Astrocyte of the cerebellum (primary cell): ENCODE results near the gene REN.

Experiments
- DNase-seq: peaks from one replicate; pipeline ENCODE4 v3.0.0-alpha.2; 2011; ENCODE audit warnings: low read depth
- H3K4me3 ChIP-seq: 2 replicates; pipeline ENCODE4 v1.5.1; 2011; ENCODE audit warnings: mild to moderate bottlenecking, low read depth, low read length, moderate library complexity
- in situ Hi-C: cut with HindIII; loops from 2 replicates; pipeline ENCODE4 v1.10.0; 2017; ENCODE audit warnings: low sequenced_read_pairs
- TF ChIP-seq, protein P1 (sequence below): IDR thresholded peaks from 2 replicates; pipeline ENCODE4 v1.5.1; 2012; ENCODE audit warnings: low read length, low read depth, moderate library complexity, mild to moderate bottlenecking; ENCODE audit errors: missing control alignments

REN gene

DNA sequence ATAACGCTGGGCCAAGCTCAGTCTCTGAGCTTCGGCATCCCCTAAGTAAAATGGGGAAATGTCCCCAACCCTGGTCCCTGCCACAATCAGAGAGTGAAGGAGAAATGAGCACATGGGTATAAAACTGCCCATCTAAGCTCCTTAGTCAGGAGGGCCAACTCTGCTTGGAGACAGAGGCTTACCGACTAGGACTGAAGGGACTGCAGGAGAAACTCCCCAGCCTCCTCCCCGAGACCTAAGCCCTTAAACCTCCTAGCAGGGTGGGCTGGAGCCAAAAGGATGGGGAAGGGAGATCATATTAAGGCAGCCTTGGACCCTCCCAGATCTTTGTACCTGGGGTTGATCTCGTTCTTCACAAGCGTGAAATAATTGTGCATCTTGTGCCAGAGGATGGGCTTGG lies 19.8 kb downstream of the REN start:
- in situ Hi-C loops, result no loop called here
- no peak overlapping the region for H3K4me3 ChIP-seq
- TF ChIP-seq, protein P1, sequence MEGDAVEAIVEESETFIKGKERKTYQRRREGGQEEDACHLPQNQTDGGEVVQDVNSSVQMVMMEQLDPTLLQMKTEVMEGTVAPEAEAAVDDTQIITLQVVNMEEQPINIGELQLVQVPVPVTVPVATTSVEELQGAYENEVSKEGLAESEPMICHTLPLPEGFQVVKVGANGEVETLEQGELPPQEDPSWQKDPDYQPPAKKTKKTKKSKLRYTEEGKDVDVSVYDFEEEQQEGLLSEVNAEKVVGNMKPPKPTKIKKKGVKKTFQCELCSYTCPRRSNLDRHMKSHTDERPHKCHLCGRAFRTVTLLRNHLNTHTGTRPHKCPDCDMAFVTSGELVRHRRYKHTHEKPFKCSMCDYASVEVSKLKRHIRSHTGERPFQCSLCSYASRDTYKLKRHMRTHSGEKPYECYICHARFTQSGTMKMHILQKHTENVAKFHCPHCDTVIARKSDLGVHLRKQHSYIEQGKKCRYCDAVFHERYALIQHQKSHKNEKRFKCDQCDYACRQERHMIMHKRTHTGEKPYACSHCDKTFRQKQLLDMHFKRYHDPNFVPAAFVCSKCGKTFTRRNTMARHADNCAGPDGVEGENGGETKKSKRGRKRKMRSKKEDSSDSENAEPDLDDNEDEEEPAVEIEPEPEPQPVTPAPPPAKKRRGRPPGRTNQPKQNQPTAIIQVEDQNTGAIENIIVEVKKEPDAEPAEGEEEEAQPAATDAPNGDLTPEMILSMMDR, result no peak
- DNase-seq, result no peak

DNA sequence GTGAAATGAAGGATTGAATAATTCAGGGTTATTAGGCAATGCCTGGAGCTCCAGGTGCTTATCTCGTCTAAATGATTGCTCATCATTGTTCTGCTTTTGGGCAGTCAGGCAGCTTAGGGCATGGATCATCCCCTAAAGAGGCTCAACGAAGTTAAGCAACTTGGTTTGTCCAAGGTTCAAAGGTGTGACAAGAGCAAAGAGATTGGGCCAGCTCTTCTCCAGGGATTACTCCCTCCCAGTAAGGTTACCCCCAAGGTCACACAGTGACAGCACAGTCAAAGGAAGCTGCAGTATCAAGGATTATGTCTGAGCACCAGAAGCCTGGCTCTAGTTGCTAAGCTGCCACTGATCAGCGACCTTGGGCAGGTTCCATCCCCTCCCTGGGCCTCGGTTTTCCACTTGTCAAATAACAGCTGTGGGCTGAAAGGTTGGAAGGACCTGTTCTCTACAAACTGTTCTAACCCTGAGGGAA lies 21.1 kb downstream of the REN start:
- DNase-seq, result no peak
- in situ Hi-C loops, result no loop called here
- TF ChIP-seq, protein P1, result no peak

DNA sequence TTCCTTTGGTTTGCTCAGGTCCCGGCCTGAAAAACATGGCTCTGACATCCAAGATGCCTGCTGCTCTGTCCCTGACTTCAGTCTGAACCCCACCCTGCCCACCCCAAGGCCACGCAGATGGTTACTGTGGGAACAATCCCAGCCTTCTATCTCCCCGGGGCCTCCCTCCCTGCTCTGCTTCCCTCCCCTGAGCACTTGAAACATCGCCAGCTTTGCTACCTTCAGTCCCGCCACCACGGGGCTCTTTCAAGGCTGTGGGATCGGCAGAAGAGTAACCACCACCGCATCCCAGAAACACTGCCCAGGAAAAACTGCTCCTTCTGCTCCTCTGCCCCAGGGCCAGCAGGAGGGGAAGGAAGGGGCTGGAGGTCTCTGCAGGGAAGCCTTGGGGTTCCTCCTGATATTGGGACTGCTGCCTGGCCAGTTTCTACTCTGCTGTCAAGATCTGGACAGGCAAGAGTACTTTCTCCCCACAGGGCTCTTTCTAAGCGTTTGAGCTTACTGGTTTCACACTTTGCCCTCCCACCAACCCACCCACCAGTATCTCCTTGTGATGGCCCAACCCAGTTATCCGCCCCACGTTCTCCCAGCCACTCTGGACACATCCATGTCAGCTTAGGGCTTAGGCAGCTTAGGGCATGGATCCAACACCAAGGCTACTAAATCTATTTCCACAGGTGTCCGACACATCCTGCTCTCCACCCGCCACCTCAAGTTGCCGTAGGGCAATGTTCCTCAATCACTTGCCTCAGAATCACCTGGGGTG lies 22.7 kb downstream of the REN start:
- in situ Hi-C loops, result no loop called here

More for the DNA sequence above, 21.1 kb downstream of the REN start:
- H3K4me3 ChIP-seq, result no peak overlapping the region

DNA sequence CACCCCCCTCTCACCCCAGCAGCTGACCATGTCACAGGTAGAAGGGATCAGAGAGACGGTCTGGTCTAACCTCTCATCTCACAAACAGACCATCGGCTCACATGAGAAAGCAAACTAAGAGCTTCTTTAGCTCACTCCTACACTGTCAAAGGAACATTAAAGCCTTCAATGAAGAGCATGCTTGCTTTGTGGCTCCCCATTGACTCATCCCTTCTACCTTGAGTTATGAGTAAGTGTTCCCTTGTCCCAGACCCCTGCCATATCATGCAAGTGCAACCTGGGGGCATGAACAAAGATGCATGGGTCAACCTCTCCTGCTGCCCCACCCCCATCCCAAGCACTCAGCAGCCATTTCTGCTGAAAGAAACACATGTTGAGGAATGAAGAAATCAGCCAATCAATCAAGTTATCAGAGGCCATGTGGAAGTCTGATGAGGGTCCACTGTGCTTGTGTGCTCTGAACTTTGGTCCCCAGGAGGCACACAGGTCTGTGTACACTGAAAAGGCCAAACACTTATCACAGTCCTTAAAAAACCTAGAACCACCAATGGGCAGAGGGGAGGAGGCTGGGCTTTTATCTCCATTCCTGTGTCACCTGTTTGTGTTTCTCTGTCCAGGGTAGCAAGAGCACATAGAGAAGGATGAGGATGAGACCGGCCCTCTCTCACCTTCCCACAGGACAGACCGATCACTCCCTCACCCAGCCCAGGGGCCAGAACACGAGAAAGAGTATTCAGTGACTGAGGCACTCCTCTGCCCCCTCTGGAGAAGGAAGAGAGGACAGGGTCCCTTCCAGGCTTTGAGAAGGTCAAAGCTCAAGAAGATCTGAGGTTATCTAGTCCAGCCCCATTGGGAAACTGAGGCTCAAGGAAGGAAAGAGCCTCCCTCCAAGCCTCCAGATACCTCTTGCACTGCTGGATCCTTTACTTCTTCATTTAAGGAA lies 23.8 kb downstream of the REN start:
- H3K4me3 ChIP-seq, result no peak overlapping the region
- no peak for DNase-seq
- TF ChIP-seq, protein P1, result no peak
- in situ Hi-C loops, result no loop called here

More for the DNA sequence above, 22.7 kb downstream of the REN start:
- no peak for DNase-seq
- no peak overlapping the region for H3K4me3 ChIP-seq
- TF ChIP-seq, protein P1, result no peak

DNA sequence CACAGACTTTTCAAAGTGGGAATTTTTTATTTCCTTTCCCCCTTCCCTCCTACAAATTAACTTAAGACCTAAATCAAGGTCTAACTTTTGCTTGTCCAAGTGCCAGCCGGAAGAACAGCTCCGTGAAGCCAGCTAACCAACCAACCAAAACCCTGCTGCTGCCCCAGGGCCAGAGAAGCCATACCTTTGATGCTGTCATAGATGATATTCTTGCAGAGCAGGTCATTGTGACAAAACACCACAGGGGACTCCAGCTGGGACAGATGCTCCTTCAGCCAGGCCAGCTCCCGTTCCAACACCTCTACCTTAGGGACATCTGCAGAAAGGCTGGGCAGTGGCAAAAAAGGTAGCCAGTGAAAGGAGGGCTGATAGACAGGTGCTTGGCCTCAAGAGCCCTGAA lies 25.0 kb downstream of the REN start:
- in situ Hi-C loops, result no loop called here
- DNase-seq, result no peak
- TF ChIP-seq, protein P1, result no peak
- no peak overlapping the region for H3K4me3 ChIP-seq

DNA sequence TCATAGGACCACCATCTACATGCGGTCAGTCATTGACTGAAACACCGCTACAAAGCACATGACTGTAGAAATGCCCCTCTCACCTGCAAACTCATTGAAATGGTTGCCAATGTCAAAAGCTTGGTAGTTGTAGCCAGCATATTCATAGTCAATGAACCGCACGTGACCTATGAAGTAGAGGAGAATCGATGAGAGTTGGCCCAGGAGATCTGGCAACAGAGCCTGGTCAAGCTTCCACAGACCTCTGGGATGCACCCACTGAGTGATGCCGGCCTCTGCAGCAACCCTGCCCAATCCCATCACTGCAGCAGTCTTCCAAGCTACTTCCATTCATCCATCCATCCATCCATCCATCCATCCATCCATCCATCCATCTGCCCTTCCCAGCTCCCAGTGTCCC lies 26.2 kb downstream of the REN start:
- H3K4me3 ChIP-seq, result no peak overlapping the region
- DNase-seq, result no peak
- TF ChIP-seq, protein P1, result no peak
- in situ Hi-C loops, result loop anchor here (5.0 kb wide), 1 partner anchor 268 kb away; no protein-coding TSS in a partner anchor
